HG03060 (cell line): ENCODE results near the gene ZBTB33.

ENCODE experiments used
- ATAC-seq: cut with Tn5 transposase; IDR thresholded peaks from one replicate; pipeline ENCODE4 v1.9.1; 2021; ENCODE audit warnings: low read depth, moderate number of reproducible peaks; ENCODE audit not compliant: unreplicated experiment

The ZBTB33 gene

GRCh38 chrX:120302434-120302833 is 51.8 kb downstream of the ZBTB33 start:
- ATAC-seq = peak; percentile 80

DNA sequence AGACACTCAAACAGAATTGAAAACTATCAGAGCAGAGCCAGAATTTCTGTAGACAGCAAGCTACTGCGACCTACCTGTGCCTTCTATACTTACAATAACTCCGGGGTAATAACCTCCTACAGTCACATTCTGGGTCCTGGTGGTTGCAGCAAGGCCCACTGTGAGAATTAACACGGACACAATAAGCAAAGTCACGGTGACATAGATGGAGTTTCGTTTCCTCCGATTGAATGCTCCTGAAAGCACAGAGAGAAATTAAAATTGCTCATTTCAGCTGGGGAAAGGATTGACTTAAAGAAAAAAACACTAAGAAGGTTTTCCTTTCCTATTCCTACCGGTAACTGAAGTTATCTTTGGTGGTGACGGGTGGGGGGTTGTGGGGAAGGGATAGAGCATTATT is 53.6 kb downstream of the ZBTB33 start:
- ATAC-seq = no peak

DNA sequence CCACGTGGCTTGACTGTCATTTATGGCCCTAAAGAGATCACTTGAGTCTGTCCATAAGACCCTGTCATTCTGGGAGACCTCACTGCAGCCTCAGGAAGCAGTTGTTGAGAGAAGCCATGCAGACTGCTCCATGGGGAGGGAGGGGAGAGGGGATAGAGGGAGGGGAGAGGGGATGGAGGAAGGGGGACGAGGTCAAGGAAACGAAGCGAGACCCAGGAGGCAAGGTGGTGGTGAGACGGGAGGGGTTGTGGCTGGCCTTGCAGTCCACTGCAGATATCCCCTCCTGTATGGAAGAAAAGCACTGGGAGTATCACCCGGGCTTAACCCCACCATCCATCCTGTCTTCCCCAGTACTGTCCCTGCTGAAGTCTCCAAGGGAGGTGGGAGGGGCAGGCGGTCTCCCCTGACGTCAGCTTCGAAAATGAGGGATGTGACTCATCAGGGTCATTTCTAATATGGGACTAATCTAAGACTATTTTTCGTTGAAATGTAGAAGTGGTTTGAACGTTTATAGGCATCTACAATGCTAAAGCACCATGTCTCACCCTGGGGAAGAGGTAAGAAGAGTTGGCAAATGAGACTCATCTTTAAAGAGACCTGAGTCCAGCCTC is 55.0 kb downstream of the ZBTB33 start:
- no peak for ATAC-seq

GRCh38 chrX:120306630-120307029 is 56.0 kb downstream of the ZBTB33 start:
- ATAC-seq = no peak
